ENCODE results near the gene DENND5A.

Gene DENND5A

GRCh38 chr11:9138612-9139579, 126.3 kb downstream of the DENND5A start:
- peak in 1 of 2 experiments; percentile 12 for DNase-seq (ENCODE audit: low read depth in 2 of 2)

GRCh38 chr11:9138133-9138453, 127.1 kb downstream of the DENND5A start:
- no peak for DNase-seq (ENCODE audit: low read depth in 2 of 2)

- DNase-seq (ENCODE audit: low read depth in 2 of 2), result peak; percentile 32 to 66
These were observed 127.6 kb downstream of the DENND5A start for GRCh38 chr11:9137293-9138132.

GRCh38 chr11:9136741-9137140, 128.4 kb downstream of the DENND5A start:
- DNase-seq (ENCODE audit: low read depth in 2 of 2), result no peak

- DNase-seq (ENCODE audit: low read depth in 2 of 2), result no peak
These were observed 131.2 kb downstream of the DENND5A start for GRCh38 chr11:9133956-9134355.

GRCh38 chr11:9132203-9132878, 132.8 kb downstream of the DENND5A start:
- DNase-seq (ENCODE audit: low read depth in 2 of 2), result no peak

- no peak for DNase-seq (ENCODE audit: low read depth in 2 of 2)
These were observed 134.9 kb downstream of the DENND5A start for GRCh38 chr11:9130297-9130696.

GRCh38 chr11:9126636-9127035, 138.5 kb downstream of the DENND5A start:
- no peak for DNase-seq (ENCODE audit: low read depth in 2 of 2)

- no peak for DNase-seq (ENCODE audit: low read depth in 2 of 2)
These were observed 139.8 kb downstream of the DENND5A start for GRCh38 chr11:9125185-9125886.

- DNase-seq (ENCODE audit: low read depth in 2 of 2), result no peak
These were observed 141.4 kb downstream of the DENND5A start for GRCh38 chr11:9123595-9124304.

- no peak for DNase-seq (ENCODE audit: low read depth in 2 of 2)
These were observed 143.7 kb downstream of the DENND5A start for GRCh38 chr11:9121469-9121796.

GRCh38 chr11:9120664-9121468, 144.3 kb downstream of the DENND5A start:
- no peak for DNase-seq (ENCODE audit: low read depth in 2 of 2)

- no peak for DNase-seq (ENCODE audit: low read depth in 2 of 2)
These were observed 146.9 kb downstream of the DENND5A start for GRCh38 chr11:9118277-9118676.

- DNase-seq (ENCODE audit: low read depth in 2 of 2), result no peak
These were observed 153.1 kb downstream of the DENND5A start for GRCh38 chr11:9112075-9112474.

GRCh38 chr11:9109858-9110731, 155.1 kb downstream of the DENND5A start:
- no peak for DNase-seq (ENCODE audit: low read depth in 2 of 2)

- DNase-seq (ENCODE audit: low read depth in 2 of 2), result no peak
These were observed 160.6 kb downstream of the DENND5A start for GRCh38 chr11:9104580-9104979.

GRCh38 chr11:9103542-9104276, 161.4 kb downstream of the DENND5A start:
- no peak for DNase-seq (ENCODE audit: low read depth in 2 of 2)

- no peak for DNase-seq (ENCODE audit: low read depth in 2 of 2)
These were observed 165.5 kb downstream of the DENND5A start for GRCh38 chr11:9099617-9100016.
